HEK293T (cell line): ENCODE data around the gene TRPC3.

Source experiments
- CTCF ChIA-PET: fragments of 350-600 bp; formaldehyde crosslinking; extraction: SDS; loops from one replicate; lab custom pipeline; 2021; ENCODE audit warnings: antibody characterized with exemption, inconsistent platforms; lab: Yijun Ruan, JAX
- POLR2A ChIA-PET: fragments of 350-600 bp; formaldehyde crosslinking; extraction: SDS; loops from one replicate; lab custom pipeline; 2020; ENCODE audit warnings: antibody characterized with exemption, inconsistent platforms; lab: Yijun Ruan, JAX
- DNase-seq: peaks from one replicate; pipeline ENCODE4 v3.0.0; 2012; ENCODE audit warnings: mixed read lengths; ENCODE audit errors: extremely low spot score
- ARNT ChIP-seq: fragments of 450-650 bp; IDR thresholded peaks from 2 replicates; pipeline ENCODE4 v1.6.1; 2017; ENCODE audit warnings: mild to moderate bottlenecking
- BHLHE40 ChIP-seq: fragments of 450-650 bp; IDR thresholded peaks from 2 replicates; pipeline ENCODE4 v1.6.1; 2016; ENCODE audit warnings: mild to moderate bottlenecking, moderate library complexity, borderline replicate concordance
- CTBP1 ChIP-seq: fragments of 450-650 bp; IDR thresholded peaks from 2 replicates; pipeline ENCODE4 v1.6.1; 2016; ENCODE audit warnings: borderline replicate concordance
- ELF4 ChIP-seq: fragments of 450-650 bp; IDR thresholded peaks from 2 replicates; pipeline ENCODE4 v1.6.1; 2017; ENCODE audit warnings: antibody characterized with exemption
- FOXA1 ChIP-seq: fragments of 450-650 bp; IDR thresholded peaks from 2 replicates; pipeline ENCODE4 v1.6.1; 2016; ENCODE audit warnings: mild to moderate bottlenecking
- FOXK2 ChIP-seq: fragments of 450-650 bp; IDR thresholded peaks from 2 replicates; pipeline ENCODE4 v1.6.1; 2016; ENCODE audit warnings: mild to moderate bottlenecking
- FOXM1 ChIP-seq: fragments of 450-650 bp; IDR thresholded peaks from 2 replicates; pipeline ENCODE4 v1.6.1; 2017; ENCODE audit warnings: mild to moderate bottlenecking, borderline replicate concordance
- HDGF ChIP-seq: fragments of 450-650 bp; IDR thresholded peaks from 2 replicates; pipeline ENCODE4 v1.6.1; 2017; ENCODE audit warnings: antibody characterized with exemption, borderline replicate concordance
- L3MBTL2 ChIP-seq: fragments of 450-650 bp; conservative IDR thresholded peaks from 2 replicates; pipeline ENCODE4 v1.6.1; 2016; ENCODE audit warnings: mild to moderate bottlenecking
- LEF1 ChIP-seq: fragments of 450-650 bp; IDR thresholded peaks from 2 replicates; pipeline ENCODE4 v1.6.1; 2017; ENCODE audit warnings: mild to moderate bottlenecking, borderline replicate concordance
- NFRKB ChIP-seq: fragments of 450-650 bp; IDR thresholded peaks from 2 replicates; pipeline ENCODE4 v1.6.1; 2016; ENCODE audit warnings: mild to moderate bottlenecking, moderate library complexity
- PKNOX1 ChIP-seq: fragments of 450-650 bp; IDR thresholded peaks from 2 replicates; pipeline ENCODE4 v1.6.1; 2016
- SP1 ChIP-seq: fragments of 450-650 bp; IDR thresholded peaks from 2 replicates; pipeline ENCODE4 v1.6.1; 2017
- SUZ12 ChIP-seq: fragments of 450-650 bp; IDR thresholded peaks from 2 replicates; pipeline ENCODE4 v1.6.1; 2016; ENCODE audit warnings: mild to moderate bottlenecking
- TARDBP ChIP-seq: fragments of 450-650 bp; IDR thresholded peaks from 2 replicates; pipeline ENCODE4 v1.6.1; 2016
- ZNF384 ChIP-seq: fragments of 450-650 bp; IDR thresholded peaks from 2 replicates; pipeline ENCODE4 v1.6.1; 2016

TRPC3 gene

GRCh38 chr4:121968859-121969258 lies 17.0 kb upstream of the TRPC3 start:
- ChIA-PET CTCF (no interaction called here), POLR2A (no interaction called here)
- no peak for DNase-seq
- no peak for TF ChIP-seq FOXA1
- TF ChIP-seq CTBP1 = no peak
- TF ChIP-seq ELF4 = no peak
- TF ChIP-seq NFRKB = no peak
- TF ChIP-seq LEF1 = no peak
- no peak for TF ChIP-seq HDGF
- no peak for TF ChIP-seq BHLHE40
- no peak for TF ChIP-seq ARNT
- no peak for TF ChIP-seq FOXM1
- no peak for TF ChIP-seq ZNF384

DNA sequence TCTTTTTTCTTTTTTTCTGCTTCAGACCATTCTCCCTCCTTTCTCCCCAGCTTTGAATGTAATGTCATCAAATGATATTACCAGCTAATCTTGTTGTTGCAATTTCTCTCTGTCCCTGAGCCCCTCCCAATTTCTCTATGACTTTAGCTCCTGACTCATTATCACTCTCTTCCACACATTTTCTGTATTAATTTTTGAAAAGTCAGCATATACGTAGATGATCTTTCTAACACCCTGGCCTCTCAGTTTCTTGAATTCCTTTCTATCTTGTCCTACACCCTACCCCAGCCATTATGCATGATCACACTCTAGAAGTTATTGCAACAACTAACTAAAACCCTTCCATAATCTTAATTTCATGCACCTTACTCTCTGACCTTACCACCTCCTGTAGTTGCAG lies 13.1 kb upstream of the TRPC3 start:
- DNase-seq = no peak
- ChIA-PET CTCF (no interaction called here), POLR2A (no interaction called here)
- no peak for TF ChIP-seq FOXA1
- no peak for TF ChIP-seq FOXM1
- no peak for TF ChIP-seq PKNOX1
- TF ChIP-seq CTBP1 = no peak
- no peak for TF ChIP-seq TARDBP
- no peak for TF ChIP-seq L3MBTL2

DNA sequence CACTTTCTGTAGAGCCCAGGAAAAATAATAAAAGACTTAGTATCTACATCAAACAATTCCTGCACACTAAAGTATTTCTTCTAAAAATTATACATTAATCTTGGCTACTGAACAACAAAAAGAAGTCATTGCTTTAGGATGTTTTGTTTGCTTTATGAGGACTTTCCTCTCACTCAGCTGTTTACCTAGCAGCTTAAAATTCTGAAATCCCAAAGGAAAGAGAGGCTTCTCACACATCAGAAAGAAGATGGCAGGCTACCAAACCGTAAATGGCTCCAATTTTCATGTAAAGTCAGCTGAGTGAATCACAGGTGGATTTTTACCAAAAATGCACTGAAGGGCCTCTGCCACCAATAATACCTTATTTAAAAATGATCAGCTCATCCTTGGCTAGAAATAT lies 9.0 kb upstream of the TRPC3 start:
- ChIA-PET CTCF (interaction anchor here (1.6 kb wide), 1 partner anchor 10 kb away, joined by 4 read pairs; no protein-coding TSS in a partner anchor), POLR2A (no interaction called here)
- TF ChIP-seq ZNF384 (no peak), SP1 (no peak), LEF1 (no peak), HDGF (no peak), BHLHE40 (no peak), L3MBTL2 (no peak), FOXA1 (no peak), NFRKB (no peak), PKNOX1 (no peak), FOXK2 (no peak), TARDBP (no peak), ELF4 (no peak), SUZ12 (no peak), FOXM1 (no peak)
- no peak for DNase-seq

DNA sequence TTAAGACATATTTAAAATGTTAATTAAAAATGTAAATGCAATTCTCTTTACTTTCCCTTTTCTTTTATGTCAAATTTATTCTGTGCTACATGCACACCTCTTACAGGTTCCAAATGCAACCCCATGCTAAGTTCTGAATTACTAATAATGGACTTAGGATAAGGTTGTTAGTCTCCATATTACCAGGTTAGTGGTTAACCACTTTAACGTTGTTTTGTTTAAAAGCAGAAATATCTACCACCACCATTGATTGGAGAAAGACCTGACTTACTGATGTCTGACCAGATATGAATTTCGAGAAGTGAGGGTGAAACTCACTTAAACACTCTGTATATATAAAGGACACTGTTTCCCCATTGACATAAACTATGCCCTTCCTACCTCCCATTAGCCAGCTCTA lies 6.9 kb upstream of the TRPC3 start:
- no peak for DNase-seq
- POLR2A ChIA-PET = no interaction called here
- CTCF ChIA-PET = no interaction called here
- no peak for TF ChIP-seq FOXA1
- no peak for TF ChIP-seq SUZ12
- no peak for TF ChIP-seq CTBP1
- no peak for TF ChIP-seq HDGF
- no peak for TF ChIP-seq SP1
- TF ChIP-seq LEF1 = no peak
- TF ChIP-seq ELF4 = no peak
- TF ChIP-seq FOXK2 = no peak
- no peak for TF ChIP-seq ARNT
- TF ChIP-seq L3MBTL2 = no peak
- no peak for TF ChIP-seq PKNOX1
- TF ChIP-seq TARDBP = no peak
- TF ChIP-seq NFRKB = no peak
- no peak for TF ChIP-seq ZNF384
- TF ChIP-seq FOXM1 = no peak
- no peak for TF ChIP-seq BHLHE40

DNA sequence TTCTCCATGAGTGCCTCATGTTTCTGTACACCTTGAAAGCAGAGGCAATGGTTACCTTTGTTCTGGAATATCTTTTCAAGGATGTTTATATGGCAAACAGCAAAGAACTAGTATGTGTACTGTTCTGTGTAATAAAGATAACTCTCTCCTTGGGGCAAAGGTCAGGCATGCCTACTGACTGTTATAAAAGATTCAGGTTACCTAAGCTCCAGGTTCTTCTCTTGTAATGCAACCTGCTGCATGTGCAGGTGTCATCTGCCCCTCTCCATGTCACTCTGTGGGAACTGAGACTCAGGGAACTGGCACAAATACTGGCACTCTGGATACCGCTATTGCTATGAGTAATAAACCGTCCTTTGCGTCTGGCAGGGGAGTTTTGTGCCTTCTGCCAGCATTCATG lies 5.4 kb upstream of the TRPC3 start:
- DNase-seq = no peak
- TF ChIP-seq ARNT (no peak), PKNOX1 (no peak), LEF1 (no peak), NFRKB (no peak), FOXK2 (no peak)
- POLR2A ChIA-PET = no interaction called here
- CTCF ChIA-PET = no interaction called here

DNA sequence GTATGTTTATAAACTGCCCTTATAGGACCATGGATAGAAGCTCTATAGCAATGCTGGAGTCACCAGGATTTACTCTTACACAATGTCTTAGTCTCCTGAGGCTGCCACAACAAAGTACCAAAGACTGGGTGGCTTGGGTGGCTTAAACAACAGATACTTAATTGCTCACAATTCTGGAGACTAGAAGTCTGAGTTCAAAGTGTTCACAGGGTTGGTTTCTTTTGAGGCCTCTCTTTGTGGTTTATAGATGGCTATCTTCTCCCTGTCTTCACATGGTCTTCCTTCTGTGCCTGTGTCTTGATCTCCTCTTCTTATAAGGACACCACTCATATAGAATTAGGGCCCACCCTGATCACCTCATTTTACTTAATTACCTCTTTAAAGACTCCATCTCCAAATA lies 2.0 kb upstream of the TRPC3 start:
- TF ChIP-seq SP1 (no peak), ARNT (no peak), PKNOX1 (no peak), LEF1 (no peak), FOXA1 (no peak), FOXM1 (no peak), HDGF (no peak), TARDBP (no peak), ELF4 (no peak), L3MBTL2 (no peak), SUZ12 (no peak), NFRKB (no peak), CTBP1 (no peak)
- ChIA-PET CTCF (interaction anchor here (0.6 kb wide), 1 partner anchor 496 kb away, joined by 3 read pairs; no protein-coding TSS in a partner anchor), POLR2A (no interaction called here)
- DNase-seq = no peak
